Testis (tissue), 3 donors: ENCODE results near the gene PPARA. TPM values are rescaled to one million over a fixed set of nuclear protein-coding genes. Genes with fewer than 3 reads are reported as not detected.
"Not testable (repeated sequence)": the region's sequence is repeated elsewhere in the genome, so short reads cannot be mapped to it uniquely, and the experiment has no call there.

ENCODE experiments used
- DNase-seq: peaks from one replicate; pipeline ENCODE4 v3.0.0-alpha.2; 2019
- H3K27ac ChIP-seq, 2 donors: fragments of 200-600 bp; sonication (generic); one replicate each; pipeline ENCODE4 v1.5.1; 2019
- H3K27me3 ChIP-seq: fragments of 200-600 bp; sonication (generic); one replicate; pipeline ENCODE4 v1.5.1; 2019
- H3K36me3 ChIP-seq: fragments of 200-600 bp; sonication (generic); one replicate; pipeline ENCODE4 v1.5.1; 2017; ENCODE audit warnings: low read depth; ENCODE audit errors: missing control alignments
- H3K4me1 ChIP-seq: fragments of 200-600 bp; sonication (generic); one replicate; pipeline ENCODE4 v1.5.1; 2019
- H3K4me3 ChIP-seq, 2 donors: fragments of 200-600 bp; sonication (generic); one replicate each; pipeline ENCODE4 v1.5.1; 2017 to 2019
- H3K9me3 ChIP-seq: fragments of 200-600 bp; sonication (generic); one replicate; pipeline ENCODE4 v1.5.1; 2017
- CTCF ChIP-seq, 3 experiments: fragments of 450-650 bp in 2 of 3; fragments of 200-600 bp in 1 of 3; sonication (generic) in 1 of 3; IDR thresholded peaks; one replicate each; pipeline ENCODE4 v1.5.1; 2016 to 2019; ENCODE audit warnings: antibody characterized with exemption in 3 of 3, mild to moderate bottlenecking in 2 of 3, moderate library complexity in 1 of 3
- POLR2A ChIP-seq: fragments of 450-650 bp; IDR thresholded peaks from one replicate; pipeline ENCODE4 v1.6.1; 2017; ENCODE audit warnings: antibody characterized with exemption, mild to moderate bottlenecking, moderate library complexity
- WGBS, 2 donors: methylation state at CpG; one replicate each; pipeline ENCODE4 v1.1.5; 2018; 5-methylcytosine and 5-hydroxymethylcytosine counted together
- intact Hi-C: fragments of 100-400 bp; cut with DNase I; formaldehyde crosslinking; loops from one replicate; pipeline ENCODE4 v1.15.1; 2023; ENCODE audit warnings: low total_unique reads
- polyA plus RNA-seq: library from polyadenylated mRNA; stranded (reverse); fragments of 350-450 nt; fragmentation: Illumina TruSeq; extraction: RNeasy Lipid Tissue Mini Kit (QIAGEN cat#74804); gene quantifications from one replicate; pipeline ENCODE4 v1.2.3, GENCODE V29; 2014; ENCODE audit warnings: low read depth, low replicate concordance; ENCODE audit not compliant: insufficient read depth
- total RNA-seq, 2 donors: library from RNA; depleted of rRNA; stranded (reverse); fragments of >200 nt; gene quantifications; one replicate each; pipeline ENCODE4 v1.2.3, GENCODE V29; 2016

PPARA gene
- total and polyA plus RNA-seq, 3 donors from 2014 or later, result 4.8 to 19.9 (median 18.1) TPM

GRCh38 chr22:46136486-46137217 is 13.7 kb upstream of the PPARA start:
- Histone ChIP-seq H3K27ac (no peak overlapping the region), H3K4me3 (no peak overlapping the region), H3K27me3 (no peaks in the 10 kb centered on the region), H3K36me3 (no peaks in the 10 kb centered on the region), H3K9me3 (no peaks in the 10 kb centered on the region), H3K4me1 (peaks cover 18% of the 10 kb centered on the region)
- TF ChIP-seq CTCF (IDR thresholded peaks at IDR 0.05) (no peak), POLR2A (no peak)
- intact Hi-C loops, result no loop called here
- WGBS, 2 donors, result 68 to 77% methylated on average over 18 to 24 of the region's 24 CpGs
- no peak for DNase-seq

- peaks cover 18% of the 10 kb centered on the region for H3K4me1 ChIP-seq
- no peak overlapping the region for H3K4me3 ChIP-seq
- no peaks in the 10 kb centered on the region for H3K36me3 ChIP-seq
- intact Hi-C loops, result no loop called here
- H3K27me3 ChIP-seq, result no peaks in the 10 kb centered on the region
- no peak for DNase-seq
- WGBS, 2 donors, result 88 to 90% methylated on average over 14 of the region's 14 CpGs
- H3K9me3 ChIP-seq, result no peaks in the 10 kb centered on the region
- no peak for TF ChIP-seq POLR2A
- TF ChIP-seq CTCF (IDR thresholded peaks at IDR 0.05), result no peak
- H3K27ac ChIP-seq, result no peak overlapping the region
Observed at GRCh38 chr22:46137218-46137766, 13.0 kb upstream of the PPARA start.

- H3K4me1 ChIP-seq, result peaks cover 18% of the 10 kb centered on the region
- H3K27ac ChIP-seq, result no peak overlapping the region
- no peaks in the 10 kb centered on the region for H3K27me3 ChIP-seq
- H3K4me3 ChIP-seq, result no peak overlapping the region
- TF ChIP-seq CTCF (IDR thresholded peaks at IDR 0.05) (no peak), POLR2A (no peak)
- no peaks in the 10 kb centered on the region for H3K36me3 ChIP-seq
- intact Hi-C loops, result no loop called here
- no peak for DNase-seq
- WGBS, 2 donors, result 89 to 90% methylated on average over 14 of the region's 14 CpGs
- no peaks in the 10 kb centered on the region for H3K9me3 ChIP-seq
Observed at GRCh38 chr22:46138058-46138797, 12.1 kb upstream of the PPARA start.

GRCh38 chr22:46139417-46139816 is 10.9 kb upstream of the PPARA start:
- DNase-seq, intact Hi-C loops, H3K27me3 ChIP-seq, H3K9me3 ChIP-seq, H3K4me3 ChIP-seq, H3K36me3 ChIP-seq: not testable (repeated sequence)
- H3K4me1 ChIP-seq, result peaks cover 18% of the 10 kb centered on the region
- H3K27ac ChIP-seq, result peak overlapping the region; percentile 78 to 85
- 31 to 47% methylated on average over 7 to 9 of the region's 9 CpGs for WGBS, 2 donors

GRCh38 chr22:46139895-46140350 is 10.4 kb upstream of the PPARA start:
- Histone ChIP-seq H3K27me3 (no peaks in the 10 kb centered on the region), H3K4me3 (no peak overlapping the region), H3K27ac (peak overlapping the region; percentile 78 to 85), H3K36me3 (no peaks in the 10 kb centered on the region), H3K4me1 (peaks cover 18% of the 10 kb centered on the region), H3K9me3 (no peaks in the 10 kb centered on the region)
- peak; percentile 72 for DNase-seq
- WGBS, 2 donors, result 43 to 75% methylated on average over 2 to 17 of the region's 17 CpGs
- TF ChIP-seq CTCF (IDR thresholded peaks at IDR 0.05) (no peak), POLR2A (no peak)
- intact Hi-C loops, result no loop called here
